ENCODE measurements around the gene MORC3.
A peak's percentile ranks its signal among the peaks of the same experiment; 100 is the strongest.

Gene MORC3

DNA sequence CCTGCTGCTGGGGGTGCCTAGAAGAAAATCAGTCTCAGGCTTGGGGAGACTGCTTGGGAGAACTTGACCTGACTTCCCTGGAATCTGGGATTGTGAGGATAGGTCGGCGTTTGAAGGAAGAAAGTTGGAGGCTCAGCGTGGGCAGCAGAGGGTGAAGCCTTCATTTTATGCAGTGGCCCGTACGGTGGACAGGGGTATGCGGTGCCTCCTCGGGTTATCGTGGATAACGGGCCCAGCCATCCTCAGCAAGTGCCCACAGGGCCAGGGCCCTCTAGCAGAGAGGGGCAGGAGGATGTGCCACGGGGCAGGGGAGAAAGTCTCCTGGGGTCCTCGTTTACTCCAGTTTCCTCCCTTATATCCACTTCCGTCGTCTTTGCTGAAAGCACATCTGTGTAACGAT, 99.2 kb downstream of the MORC3 start:
- no peak for DNase-seq (ENCODE audit: extremely low spot score)
- CTCF ChIA-PET = interaction anchor here (0.9 kb wide), 1 partner anchor 10 kb away, joined by 3 read pairs; no protein-coding TSS in a partner anchor
- TF ChIP-seq TARDBP (IDR thresholded peaks at IDR 0.05) (no peak), HDGF (IDR thresholded peaks at IDR 0.05; ENCODE audit: borderline replicate concordance) (no peak), ARNT (IDR thresholded peaks at IDR 0.05) (no peak), FOXK2 (IDR thresholded peaks at IDR 0.05) (no peak), ZNF384 (IDR thresholded peaks at IDR 0.05) (no peak), SP1 (IDR thresholded peaks at IDR 0.05) (no peak), NFRKB (IDR thresholded peaks at IDR 0.05) (no peak), ELF4 (IDR thresholded peaks at IDR 0.05) (no peak), LEF1 (IDR thresholded peaks at IDR 0.05; ENCODE audit: borderline replicate concordance) (no peak), SUZ12 (IDR thresholded peaks at IDR 0.05) (no peak), L3MBTL2 (conservative IDR thresholded peaks at IDR 0.05) (no peak), FOXM1 (IDR thresholded peaks at IDR 0.05; ENCODE audit: borderline replicate concordance) (no peak), BHLHE40 (IDR thresholded peaks at IDR 0.05; ENCODE audit: borderline replicate concordance) (no peak), CTBP1 (IDR thresholded peaks at IDR 0.05; ENCODE audit: borderline replicate concordance) (no peak), FOXA1 (IDR thresholded peaks at IDR 0.05) (no peak)
- TF ChIP-seq, protein P1, sequence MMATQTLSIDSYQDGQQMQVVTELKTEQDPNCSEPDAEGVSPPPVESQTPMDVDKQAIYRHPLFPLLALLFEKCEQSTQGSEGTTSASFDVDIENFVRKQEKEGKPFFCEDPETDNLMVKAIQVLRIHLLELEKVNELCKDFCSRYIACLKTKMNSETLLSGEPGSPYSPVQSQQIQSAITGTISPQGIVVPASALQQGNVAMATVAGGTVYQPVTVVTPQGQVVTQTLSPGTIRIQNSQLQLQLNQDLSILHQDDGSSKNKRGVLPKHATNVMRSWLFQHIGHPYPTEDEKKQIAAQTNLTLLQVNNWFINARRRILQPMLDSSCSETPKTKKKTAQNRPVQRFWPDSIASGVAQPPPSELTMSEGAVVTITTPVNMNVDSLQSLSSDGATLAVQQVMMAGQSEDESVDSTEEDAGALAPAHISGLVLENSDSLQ (IDR thresholded peaks at IDR 0.05) = no peak
- POLR2A ChIA-PET = no interaction called here

DNA sequence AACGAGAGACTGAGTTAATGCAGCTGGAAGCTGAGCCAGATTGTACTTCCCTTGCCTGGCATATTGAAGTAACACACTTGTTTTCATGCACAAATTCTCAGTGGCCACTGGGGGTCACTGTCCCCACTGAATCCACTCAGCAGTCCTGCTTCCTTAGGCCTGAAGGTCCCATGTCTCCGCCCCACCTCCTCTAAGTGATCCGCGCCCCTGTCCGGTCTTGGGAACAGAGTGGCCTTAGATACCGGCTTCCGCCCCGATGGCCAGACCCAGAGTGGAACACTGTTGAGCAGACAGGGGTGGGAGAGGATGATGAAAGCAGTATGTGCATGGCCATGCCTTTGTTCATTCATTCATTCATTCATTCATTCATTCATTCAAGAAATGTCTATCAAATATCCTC, 100.0 kb downstream of the MORC3 start:
- peak; percentile 88 for DNase-seq (ENCODE audit: extremely low spot score)
- TF ChIP-seq SUZ12 (IDR thresholded peaks at IDR 0.05) = no peak
- TF ChIP-seq ARNT (IDR thresholded peaks at IDR 0.05) = no peak
- TF ChIP-seq ELF4 (IDR thresholded peaks at IDR 0.05) = no peak
- no peak for TF ChIP-seq BHLHE40 (IDR thresholded peaks at IDR 0.05; ENCODE audit: borderline replicate concordance)
- TF ChIP-seq LEF1 (IDR thresholded peaks at IDR 0.05; ENCODE audit: borderline replicate concordance) = no peak
- no peak for TF ChIP-seq CTBP1 (IDR thresholded peaks at IDR 0.05; ENCODE audit: borderline replicate concordance)
- TF ChIP-seq, protein P1 (IDR thresholded peaks at IDR 0.05) = no peak
- TF ChIP-seq TARDBP (IDR thresholded peaks at IDR 0.05) = no peak
- TF ChIP-seq NFRKB (IDR thresholded peaks at IDR 0.05) = no peak
- TF ChIP-seq HDGF (IDR thresholded peaks at IDR 0.05; ENCODE audit: borderline replicate concordance) = no peak
- no peak for TF ChIP-seq ZNF384 (IDR thresholded peaks at IDR 0.05)
- no peak for TF ChIP-seq FOXA1 (IDR thresholded peaks at IDR 0.05)
- no peak for TF ChIP-seq SP1 (IDR thresholded peaks at IDR 0.05)
- TF ChIP-seq FOXK2 (IDR thresholded peaks at IDR 0.05) = no peak
- TF ChIP-seq FOXM1 (IDR thresholded peaks at IDR 0.05; ENCODE audit: borderline replicate concordance) = no peak
- ChIA-PET CTCF (interaction anchor here (0.6 to 0.9 kb wide), 2 partner anchors 9 to 95 kb away, joined by 3 read pairs; no protein-coding TSS in a partner anchor), POLR2A (no interaction called here)

DNA sequence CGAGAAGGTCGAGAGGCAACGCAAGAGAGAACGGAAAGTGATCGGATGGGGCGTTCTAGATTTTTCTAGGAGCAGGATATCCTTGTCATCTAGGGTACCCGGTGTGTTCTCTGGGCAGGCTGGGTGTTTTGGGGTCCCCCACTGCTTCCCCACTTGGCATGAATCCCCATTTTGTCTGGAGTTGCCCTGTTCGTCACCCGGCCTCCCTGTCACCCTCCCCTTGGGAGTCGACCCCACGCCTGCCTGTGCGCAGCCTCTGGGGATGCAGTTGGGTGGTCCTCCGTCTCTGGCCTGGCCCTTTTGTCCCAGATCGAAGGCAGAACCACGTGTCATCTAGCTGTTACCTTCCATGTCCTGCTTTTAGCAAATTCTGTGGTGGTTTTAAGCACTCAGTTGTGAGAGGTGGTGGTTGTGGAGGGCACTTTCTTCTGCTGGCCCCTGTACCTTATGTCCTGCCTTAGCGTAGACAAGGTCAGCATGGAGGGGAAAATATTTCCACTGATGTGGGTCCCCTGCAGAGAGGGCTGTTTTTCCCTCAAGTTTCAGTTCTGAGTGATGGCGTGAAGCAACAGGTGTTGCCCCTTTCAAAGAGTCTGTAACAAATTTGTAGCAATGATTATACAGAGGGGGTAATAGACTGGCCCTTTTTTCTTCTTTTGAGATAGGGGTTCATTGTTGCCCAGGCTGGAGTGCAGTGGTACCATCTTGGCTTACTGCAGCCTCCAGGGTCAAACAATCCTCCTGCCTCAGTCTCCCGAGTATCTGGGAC, 100.8 kb downstream of the MORC3 start:
- TF ChIP-seq L3MBTL2 (conservative IDR thresholded peaks at IDR 0.05) (no peak), SP1 (IDR thresholded peaks at IDR 0.05) (no peak), HDGF (IDR thresholded peaks at IDR 0.05; ENCODE audit: borderline replicate concordance) (no peak), CTBP1 (IDR thresholded peaks at IDR 0.05; ENCODE audit: borderline replicate concordance) (no peak), LEF1 (IDR thresholded peaks at IDR 0.05; ENCODE audit: borderline replicate concordance) (no peak), ARNT (IDR thresholded peaks at IDR 0.05) (no peak), FOXK2 (IDR thresholded peaks at IDR 0.05) (no peak), SUZ12 (IDR thresholded peaks at IDR 0.05) (no peak)
- TF ChIP-seq, protein P1 (IDR thresholded peaks at IDR 0.05) = no peak
- CTCF ChIA-PET = no interaction called here
- no peak for DNase-seq (ENCODE audit: extremely low spot score)
- POLR2A ChIA-PET = no interaction called here

DNA sequence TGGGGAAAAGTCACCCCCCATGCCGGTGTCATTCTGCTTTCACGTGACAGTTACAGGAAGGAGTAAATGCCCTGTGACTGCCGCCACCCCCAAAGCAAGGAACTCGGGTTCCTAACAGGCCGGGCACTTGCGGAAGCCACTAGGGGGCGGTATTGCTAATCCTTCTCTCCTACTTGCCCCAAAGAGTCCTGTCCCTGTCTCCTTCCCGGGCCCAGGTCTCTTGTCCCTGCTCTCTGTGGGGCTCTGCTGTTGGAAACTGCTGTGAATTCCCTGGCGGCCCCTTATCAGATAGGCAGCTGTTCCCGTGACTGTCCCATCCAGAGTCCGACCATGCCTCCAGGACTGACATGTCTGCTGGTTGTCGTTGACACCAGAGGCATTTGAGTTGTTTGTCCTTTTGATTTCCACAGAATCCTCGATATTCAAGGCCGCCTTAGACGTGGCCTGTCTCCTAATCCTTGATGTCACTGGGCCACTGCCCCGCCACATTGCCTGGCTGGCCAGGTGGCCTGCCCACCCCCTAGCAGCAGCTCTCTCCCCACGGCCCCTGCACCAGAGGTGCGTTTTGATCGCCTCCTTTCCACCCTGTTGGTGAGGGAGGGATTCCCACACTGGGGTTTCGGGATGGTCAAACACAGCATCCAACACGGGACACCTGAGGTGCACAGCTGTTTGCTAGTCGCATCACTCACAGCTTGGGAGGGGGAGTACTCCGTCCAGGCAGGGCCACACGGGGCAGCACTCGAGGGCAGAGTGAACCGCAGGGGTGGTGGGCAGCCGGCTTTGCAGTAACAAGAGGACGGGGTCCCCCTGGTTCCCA, 102.5 kb downstream of the MORC3 start:
- ChIA-PET CTCF (interaction anchor here (0.6 to 1.4 kb wide), 4 partner anchors 8 to 184 kb away, joined by 3 to 5 read pairs (median 4); no protein-coding TSS in a partner anchor), POLR2A (no interaction called here)
- TF ChIP-seq ELF4 (IDR thresholded peaks at IDR 0.05) = no peak
- TF ChIP-seq ARNT (IDR thresholded peaks at IDR 0.05) = 0 out of 2 replicates have a peak, but pooled peaks have one; percentile 8
- DNase-seq (ENCODE audit: extremely low spot score) = peak; percentile 85

DNA sequence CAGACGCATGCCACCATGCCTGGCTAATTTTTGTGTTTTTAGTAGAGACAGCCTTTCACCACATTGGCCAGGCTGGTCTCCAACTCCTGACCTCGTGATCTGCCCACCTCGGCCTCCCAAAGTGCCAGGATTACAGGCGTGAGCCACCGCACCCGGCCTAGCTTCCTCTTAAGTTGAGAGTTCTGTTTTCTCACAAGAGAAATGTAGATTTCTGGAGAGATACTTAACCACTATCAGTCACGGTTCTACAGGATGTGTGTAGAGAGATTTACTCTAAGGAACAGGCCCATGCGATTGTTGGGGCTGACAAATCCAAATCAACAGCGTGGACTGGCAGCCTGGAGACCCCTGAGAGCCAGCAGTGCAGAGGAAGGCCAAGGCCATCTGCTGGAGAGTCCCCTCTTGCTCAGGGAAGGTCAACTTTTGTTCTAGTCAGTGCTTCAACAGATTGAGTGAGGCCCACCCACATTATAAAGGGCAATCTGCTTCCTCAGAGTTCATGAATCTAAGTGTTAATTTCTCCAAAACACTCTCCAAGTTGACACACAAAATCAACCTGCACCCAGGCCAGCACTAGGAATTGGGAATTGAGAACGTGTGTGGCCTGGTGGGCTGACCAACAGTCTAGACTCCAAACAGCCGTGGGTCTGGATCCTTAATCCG, 103.9 kb downstream of the MORC3 start:
- CTCF ChIA-PET = no interaction called here
- DNase-seq (ENCODE audit: extremely low spot score) = no peak
- TF ChIP-seq SUZ12 (IDR thresholded peaks at IDR 0.05) (no peak), L3MBTL2 (conservative IDR thresholded peaks at IDR 0.05) (no peak), BHLHE40 (IDR thresholded peaks at IDR 0.05; ENCODE audit: borderline replicate concordance) (no peak), ELF4 (IDR thresholded peaks at IDR 0.05) (no peak), FOXM1 (IDR thresholded peaks at IDR 0.05; ENCODE audit: borderline replicate concordance) (no peak), SP1 (IDR thresholded peaks at IDR 0.05) (no peak), HDGF (IDR thresholded peaks at IDR 0.05; ENCODE audit: borderline replicate concordance) (no peak), ARNT (IDR thresholded peaks at IDR 0.05) (no peak), TARDBP (IDR thresholded peaks at IDR 0.05) (no peak), FOXK2 (IDR thresholded peaks at IDR 0.05) (no peak), LEF1 (IDR thresholded peaks at IDR 0.05; ENCODE audit: borderline replicate concordance) (no peak), ZNF384 (IDR thresholded peaks at IDR 0.05) (no peak), FOXA1 (IDR thresholded peaks at IDR 0.05) (no peak)
- POLR2A ChIA-PET = no interaction called here
